ENCODE measurements around the gene CAPN5. TPM values are rescaled to one million over a fixed set of nuclear protein-coding genes. Genes with fewer than 3 reads are reported as not detected.
A peak's percentile ranks its signal among the peaks of the same experiment; 100 is the strongest.

CAPN5 gene
- total and polyA plus RNA-seq, 2 of the 13 experiments (the other 11 are each of a cell fraction or from before 2014, with no cell fraction given): 0.27 to 1.2 TPM

DNA sequence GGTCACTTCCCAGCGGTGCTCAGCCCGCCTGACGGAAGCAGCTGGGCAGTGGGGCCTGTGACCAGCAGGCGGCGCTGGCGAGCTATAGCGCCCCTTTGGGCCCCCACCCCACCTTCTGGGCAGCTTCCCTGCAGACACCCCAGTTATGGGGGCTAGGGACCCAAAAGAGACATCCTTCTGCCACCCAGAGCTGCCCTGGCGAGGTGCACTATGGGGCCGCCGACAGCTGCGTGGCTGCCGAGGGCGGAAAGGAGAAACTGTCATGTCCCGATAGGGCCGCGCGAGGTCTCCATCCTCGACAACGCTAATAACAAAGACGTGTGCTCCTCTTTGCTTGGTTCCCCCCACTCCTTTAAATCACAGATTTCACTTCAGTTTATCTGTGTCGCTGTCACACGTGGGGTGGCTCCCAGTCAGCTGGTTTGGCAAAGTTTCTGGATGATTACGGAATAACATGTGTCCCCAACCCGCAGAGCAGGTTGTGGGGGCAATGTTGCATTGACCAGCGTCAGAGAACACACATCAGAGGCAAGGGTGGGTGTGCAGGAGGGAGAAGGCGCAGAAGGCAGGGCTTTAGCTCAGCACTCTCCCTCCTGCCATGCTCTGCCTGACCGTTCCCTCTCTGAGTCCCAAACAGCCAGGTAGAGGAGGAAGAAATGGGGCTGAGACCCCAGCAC is 60.6 kb downstream of the CAPN5 start (continued):
- TF ChIP-seq, protein P1, sequence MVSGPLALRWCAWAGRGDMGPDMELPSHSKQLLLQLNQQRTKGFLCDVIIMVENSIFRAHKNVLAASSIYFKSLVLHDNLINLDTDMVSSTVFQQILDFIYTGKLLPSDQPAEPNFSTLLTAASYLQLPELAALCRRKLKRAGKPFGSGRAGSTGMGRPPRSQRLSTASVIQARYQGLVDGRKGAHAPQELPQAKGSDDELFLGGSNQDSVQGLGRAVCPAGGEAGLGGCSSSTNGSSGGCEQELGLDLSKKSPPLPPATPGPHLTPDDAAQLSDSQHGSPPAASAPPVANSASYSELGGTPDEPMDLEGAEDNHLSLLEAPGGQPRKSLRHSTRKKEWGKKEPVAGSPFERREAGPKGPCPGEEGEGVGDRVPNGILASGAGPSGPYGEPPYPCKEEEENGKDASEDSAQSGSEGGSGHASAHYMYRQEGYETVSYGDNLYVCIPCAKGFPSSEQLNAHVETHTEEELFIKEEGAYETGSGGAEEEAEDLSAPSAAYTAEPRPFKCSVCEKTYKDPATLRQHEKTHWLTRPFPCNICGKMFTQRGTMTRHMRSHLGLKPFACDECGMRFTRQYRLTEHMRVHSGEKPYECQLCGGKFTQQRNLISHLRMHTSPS (CRISPR knock-in tag; IDR thresholded peaks at IDR 0.05; ENCODE audit: low read depth): no peak
- TF ChIP-seq ZNF264 (CRISPR knock-in tag; IDR thresholded peaks at IDR 0.05) (no peak), GPN1 (CRISPR knock-in tag; IDR thresholded peaks at IDR 0.05; ENCODE audit: borderline replicate concordance) (no peak), ZNF30 (CRISPR knock-in tag; IDR thresholded peaks at IDR 0.05) (no peak), HNRNPUL1 (IDR thresholded peaks at IDR 0.05; ENCODE audit: low read depth, low read length) (no peak), ARNTL (CRISPR knock-in tag; IDR thresholded peaks at IDR 0.05) (0 out of 2 replicates have a peak, but pooled peaks have one; percentile 32), ZNF451 (CRISPR knock-in tag; IDR thresholded peaks at IDR 0.05) (no peak), MEIS2 (CRISPR knock-in tag; IDR thresholded peaks at IDR 0.05) (0 out of 2 replicates have a peak, but pooled peaks have one; percentile 31), ZNF230 (CRISPR knock-in tag; IDR thresholded peaks at IDR 0.05) (peak; percentile 87), ZNF10 (CRISPR knock-in tag; IDR thresholded peaks at IDR 0.05; ENCODE audit: borderline replicate concordance, low read depth) (no peak), KLF13 (CRISPR knock-in tag; IDR thresholded peaks at IDR 0.05) (no peak), ZNF558 (CRISPR knock-in tag; IDR thresholded peaks at IDR 0.05; ENCODE audit: borderline replicate concordance) (peak; percentile 74; the same call in 1 of the 2 replicates), MZF1 (CRISPR knock-in tag; IDR thresholded peaks at IDR 0.05; ENCODE audit: borderline replicate concordance) (no peak)
- TF ChIP-seq, protein P2, sequence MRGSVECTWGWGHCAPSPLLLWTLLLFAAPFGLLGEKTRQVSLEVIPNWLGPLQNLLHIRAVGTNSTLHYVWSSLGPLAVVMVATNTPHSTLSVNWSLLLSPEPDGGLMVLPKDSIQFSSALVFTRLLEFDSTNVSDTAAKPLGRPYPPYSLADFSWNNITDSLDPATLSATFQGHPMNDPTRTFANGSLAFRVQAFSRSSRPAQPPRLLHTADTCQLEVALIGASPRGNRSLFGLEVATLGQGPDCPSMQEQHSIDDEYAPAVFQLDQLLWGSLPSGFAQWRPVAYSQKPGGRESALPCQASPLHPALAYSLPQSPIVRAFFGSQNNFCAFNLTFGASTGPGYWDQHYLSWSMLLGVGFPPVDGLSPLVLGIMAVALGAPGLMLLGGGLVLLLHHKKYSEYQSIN (CRISPR knock-in tag; IDR thresholded peaks at IDR 0.05; ENCODE audit: borderline replicate concordance): no peak
- TF ChIP-seq, protein P3, sequence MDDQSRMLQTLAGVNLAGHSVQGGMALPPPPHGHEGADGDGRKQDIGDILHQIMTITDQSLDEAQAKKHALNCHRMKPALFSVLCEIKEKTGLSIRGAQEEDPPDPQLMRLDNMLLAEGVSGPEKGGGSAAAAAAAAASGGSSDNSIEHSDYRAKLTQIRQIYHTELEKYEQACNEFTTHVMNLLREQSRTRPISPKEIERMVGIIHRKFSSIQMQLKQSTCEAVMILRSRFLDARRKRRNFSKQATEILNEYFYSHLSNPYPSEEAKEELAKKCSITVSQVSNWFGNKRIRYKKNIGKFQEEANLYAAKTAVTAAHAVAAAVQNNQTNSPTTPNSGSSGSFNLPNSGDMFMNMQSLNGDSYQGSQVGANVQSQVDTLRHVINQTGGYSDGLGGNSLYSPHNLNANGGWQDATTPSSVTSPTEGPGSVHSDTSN (CRISPR knock-in tag; IDR thresholded peaks at IDR 0.05; ENCODE audit: borderline replicate concordance): peak; percentile 41; the same call in 1 of the 2 replicates
- TF ChIP-seq, protein P4, sequence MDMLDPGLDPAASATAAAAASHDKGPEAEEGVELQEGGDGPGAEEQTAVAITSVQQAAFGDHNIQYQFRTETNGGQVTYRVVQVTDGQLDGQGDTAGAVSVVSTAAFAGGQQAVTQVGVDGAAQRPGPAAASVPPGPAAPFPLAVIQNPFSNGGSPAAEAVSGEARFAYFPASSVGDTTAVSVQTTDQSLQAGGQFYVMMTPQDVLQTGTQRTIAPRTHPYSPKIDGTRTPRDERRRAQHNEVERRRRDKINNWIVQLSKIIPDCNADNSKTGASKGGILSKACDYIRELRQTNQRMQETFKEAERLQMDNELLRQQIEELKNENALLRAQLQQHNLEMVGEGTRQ (IDR thresholded peaks at IDR 0.05; ENCODE audit: low read depth, low read length): no peak
- TF ChIP-seq, protein P4 (CRISPR knock-in tag; IDR thresholded peaks at IDR 0.05; ENCODE audit: borderline replicate concordance): no peak
- TF ChIP-seq, protein P5, sequence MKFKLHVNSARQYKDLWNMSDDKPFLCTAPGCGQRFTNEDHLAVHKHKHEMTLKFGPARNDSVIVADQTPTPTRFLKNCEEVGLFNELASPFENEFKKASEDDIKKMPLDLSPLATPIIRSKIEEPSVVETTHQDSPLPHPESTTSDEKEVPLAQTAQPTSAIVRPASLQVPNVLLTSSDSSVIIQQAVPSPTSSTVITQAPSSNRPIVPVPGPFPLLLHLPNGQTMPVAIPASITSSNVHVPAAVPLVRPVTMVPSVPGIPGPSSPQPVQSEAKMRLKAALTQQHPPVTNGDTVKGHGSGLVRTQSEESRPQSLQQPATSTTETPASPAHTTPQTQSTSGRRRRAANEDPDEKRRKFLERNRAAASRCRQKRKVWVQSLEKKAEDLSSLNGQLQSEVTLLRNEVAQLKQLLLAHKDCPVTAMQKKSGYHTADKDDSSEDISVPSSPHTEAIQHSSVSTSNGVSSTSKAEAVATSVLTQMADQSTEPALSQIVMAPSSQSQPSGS (CRISPR knock-in tag; IDR thresholded peaks at IDR 0.05): peak; percentile 48; the same call in 1 of the 2 replicates
- TF ChIP-seq, protein P6, sequence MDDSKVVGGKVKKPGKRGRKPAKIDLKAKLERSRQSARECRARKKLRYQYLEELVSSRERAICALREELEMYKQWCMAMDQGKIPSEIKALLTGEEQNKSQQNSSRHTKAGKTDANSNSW (CRISPR knock-in tag; IDR thresholded peaks at IDR 0.05; ENCODE audit: borderline replicate concordance): no peak

Measured in HepG2 (cell line).